GM19099 (cell line): Measurements from ENCODE around the gene FFAR1.

Source experiments
- POLR2A ChIP-seq: IDR thresholded peaks from 3 replicates; pipeline ENCODE4 v1.6.1; 2011; ENCODE audit warnings: low read depth; ENCODE audit not compliant: insufficient read length; ENCODE audit errors: extremely low read depth

The FFAR1 gene

DNA sequence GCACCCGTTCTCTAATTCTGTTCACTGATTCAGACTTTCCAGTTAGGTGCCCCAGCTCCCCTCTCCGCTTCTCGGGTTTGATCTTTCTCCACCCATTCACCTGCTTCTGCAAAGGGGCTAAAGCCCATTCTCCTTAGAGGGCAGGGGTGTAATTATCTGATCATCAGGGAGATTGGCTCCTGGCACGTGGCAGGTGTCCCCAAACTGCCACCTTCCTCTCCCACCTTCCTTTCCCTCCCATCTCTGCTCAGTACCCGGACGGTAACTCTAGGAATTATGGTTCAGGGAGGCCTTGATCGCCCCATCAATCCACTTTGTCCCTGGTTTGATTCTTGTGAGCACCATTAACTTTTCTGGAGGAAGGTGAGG, 212 bp downstream of the FFAR1 start:
- TF ChIP-seq POLR2A: no peak

DNA sequence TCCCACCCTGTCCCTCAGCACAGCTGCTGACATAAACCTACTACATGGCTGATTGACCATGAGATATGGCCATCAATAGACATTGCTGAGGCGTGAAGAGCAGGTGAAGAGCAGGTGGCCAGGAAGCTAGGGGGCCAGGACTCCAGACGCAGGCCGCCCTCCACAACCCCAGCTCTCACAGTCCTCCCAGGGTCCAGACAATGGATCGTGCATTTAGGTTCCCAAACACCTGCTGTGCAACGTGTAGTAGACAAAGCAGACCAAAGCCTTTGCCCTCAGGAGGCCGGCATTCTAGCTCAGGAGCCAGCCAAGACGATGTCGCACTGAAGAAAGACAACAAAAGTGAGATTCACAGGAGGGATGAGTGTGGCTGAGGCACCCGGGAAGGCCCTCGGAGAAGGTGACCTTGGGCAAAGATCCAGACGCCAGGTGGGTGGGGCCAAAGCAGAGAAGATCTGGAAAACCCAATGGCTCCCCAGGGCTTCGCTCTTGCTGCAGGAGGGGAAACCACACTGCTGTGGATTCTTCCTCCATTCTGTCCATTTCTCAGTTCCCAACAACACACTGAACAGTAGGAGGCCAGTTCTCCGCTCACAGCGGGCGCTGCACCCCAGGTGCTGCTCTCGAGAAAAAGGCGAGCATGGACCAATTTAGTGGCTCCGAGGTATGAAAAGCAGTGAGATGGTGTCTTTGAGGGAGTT, 1.4 kb downstream of the FFAR1 start:
- TF ChIP-seq POLR2A: peak; percentile 35

DNA sequence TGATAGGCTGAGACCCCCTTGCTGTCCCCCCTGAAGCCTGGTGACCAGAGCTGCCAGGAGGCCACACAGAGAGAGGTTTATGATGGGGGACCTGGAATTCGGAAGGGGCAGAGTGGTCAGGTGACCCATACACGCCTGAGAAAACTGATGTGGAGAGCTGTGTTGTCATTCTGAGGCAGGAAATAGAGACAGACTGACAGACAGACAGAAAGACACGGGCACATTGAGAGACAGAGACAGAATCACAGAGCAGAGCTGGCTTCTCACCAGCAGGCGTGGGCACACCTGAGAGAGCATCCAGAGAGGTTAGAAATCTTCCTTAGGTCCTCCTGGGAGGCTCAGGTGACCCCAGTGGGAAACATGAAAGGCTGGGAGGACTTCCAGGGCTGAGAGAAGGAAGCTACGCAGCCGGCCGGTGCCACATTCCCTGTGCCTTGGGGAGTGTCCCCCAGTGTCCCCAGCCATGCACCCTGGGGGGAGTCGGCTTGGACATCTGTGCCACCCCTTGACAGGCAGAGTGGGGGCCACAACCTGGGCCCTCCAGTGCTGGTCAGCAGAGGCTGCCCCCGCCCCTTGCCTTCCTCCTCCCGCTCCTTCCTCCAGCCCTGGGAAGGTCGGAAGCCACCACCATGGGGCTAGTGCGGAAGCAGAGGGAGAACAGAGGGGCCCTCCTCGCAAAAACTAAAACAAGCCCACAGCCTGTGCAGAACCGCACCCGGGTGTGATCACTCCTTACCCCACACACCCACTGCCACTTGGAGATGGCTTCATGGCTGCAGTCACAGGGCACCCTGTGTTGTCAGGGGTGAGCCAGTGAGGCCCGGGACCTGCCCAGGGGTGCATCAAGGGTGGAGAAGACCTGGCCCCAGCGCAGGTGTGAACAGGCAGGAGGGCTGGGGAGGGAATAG, 2.2 kb downstream of the FFAR1 start:
- TF ChIP-seq POLR2A: peak; percentile 43

DNA sequence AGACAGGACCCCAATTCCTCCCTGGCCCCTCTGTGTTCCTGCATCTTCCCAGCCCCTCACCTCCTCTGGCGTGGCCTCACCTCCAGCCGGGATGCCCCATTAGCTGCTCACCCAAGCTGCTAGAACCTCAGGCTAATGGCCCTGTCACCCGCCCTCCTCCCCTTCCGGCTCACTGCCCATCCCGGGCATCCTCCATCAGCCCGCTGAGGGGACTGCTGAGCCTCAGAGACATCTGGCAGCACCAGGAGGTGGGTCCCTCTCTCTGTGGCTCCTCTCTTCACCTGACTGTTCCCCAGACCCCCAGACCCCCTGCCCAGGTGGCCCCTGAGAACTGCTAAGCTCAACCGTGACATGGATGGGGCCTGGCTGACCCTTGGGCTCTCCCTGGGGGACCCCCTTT, 2.9 kb downstream of the FFAR1 start:
- no peak for TF ChIP-seq POLR2A

DNA sequence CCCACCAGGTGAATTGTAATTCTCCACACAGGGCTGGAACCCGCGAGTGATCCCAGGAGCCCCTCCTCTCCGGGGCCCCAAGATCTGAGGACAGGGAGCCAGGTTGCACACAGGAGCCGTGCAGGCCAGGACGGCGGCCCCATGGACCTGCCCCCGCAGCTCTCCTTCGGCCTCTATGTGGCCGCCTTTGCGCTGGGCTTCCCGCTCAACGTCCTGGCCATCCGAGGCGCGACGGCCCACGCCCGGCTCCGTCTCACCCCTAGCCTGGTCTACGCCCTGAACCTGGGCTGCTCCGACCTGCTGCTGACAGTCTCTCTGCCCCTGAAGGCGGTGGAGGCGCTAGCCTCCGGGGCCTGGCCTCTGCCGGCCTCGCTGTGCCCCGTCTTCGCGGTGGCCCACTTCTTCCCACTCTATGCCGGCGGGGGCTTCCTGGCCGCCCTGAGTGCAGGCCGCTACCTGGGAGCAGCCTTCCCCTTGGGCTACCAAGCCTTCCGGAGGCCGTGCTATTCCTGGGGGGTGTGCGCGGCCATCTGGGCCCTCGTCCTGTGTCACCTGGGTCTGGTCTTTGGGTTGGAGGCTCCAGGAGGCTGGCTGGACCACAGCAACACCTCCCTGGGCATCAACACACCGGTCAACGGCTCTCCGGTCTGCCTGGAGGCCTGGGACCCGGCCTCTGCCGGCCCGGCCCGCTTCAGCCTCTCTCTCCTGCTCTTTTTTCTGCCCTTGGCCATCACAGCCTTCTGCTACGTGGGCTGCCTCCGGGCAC, 3.9 kb downstream of the FFAR1 start:
- TF ChIP-seq POLR2A: no peak

DNA sequence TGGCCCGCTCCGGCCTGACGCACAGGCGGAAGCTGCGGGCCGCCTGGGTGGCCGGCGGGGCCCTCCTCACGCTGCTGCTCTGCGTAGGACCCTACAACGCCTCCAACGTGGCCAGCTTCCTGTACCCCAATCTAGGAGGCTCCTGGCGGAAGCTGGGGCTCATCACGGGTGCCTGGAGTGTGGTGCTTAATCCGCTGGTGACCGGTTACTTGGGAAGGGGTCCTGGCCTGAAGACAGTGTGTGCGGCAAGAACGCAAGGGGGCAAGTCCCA, 4.4 kb downstream of the FFAR1 start:
- TF ChIP-seq POLR2A: no peak

DNA sequence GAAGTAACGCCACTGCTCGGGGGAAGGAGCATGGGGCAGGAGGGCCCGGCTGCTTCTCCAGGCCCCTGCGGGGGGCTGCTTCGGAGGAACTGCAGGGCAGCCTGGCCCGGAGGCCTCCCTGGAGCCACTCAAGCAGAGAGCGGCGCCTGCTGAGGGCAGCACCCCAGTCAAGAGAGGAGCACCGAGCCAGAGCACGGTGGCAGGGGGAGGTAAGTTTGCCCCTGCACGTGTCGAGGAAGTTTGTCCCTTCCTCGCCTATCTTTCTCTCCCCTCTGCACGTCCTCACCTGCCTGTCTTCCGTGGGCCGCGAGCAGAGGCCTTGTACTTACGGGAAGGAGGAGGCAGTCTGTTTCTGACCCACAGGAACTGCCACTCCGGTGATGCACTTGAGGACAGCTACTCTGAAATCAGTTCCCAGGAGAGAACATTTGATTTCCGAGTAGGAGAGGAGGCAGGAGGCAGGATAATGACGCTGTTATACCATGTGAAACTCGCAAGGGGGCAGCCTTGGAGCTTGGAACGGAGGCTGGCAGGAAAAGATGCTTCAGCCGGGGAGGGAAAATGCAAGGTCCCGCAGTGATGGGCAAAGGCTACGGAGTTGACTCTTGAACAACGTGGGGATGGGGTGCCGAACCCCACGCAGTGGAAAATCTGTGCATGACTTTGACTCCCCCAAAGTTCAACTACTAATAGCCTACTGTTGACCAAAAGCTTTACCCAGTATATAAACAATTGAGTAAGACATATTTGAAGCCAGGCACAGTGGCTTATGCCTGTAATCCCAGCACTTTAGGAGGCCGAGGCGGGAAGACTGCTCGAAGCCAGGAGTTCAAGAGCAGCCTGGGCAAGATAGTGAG, 5.0 kb downstream of the FFAR1 start:
- TF ChIP-seq POLR2A: no peak

DNA sequence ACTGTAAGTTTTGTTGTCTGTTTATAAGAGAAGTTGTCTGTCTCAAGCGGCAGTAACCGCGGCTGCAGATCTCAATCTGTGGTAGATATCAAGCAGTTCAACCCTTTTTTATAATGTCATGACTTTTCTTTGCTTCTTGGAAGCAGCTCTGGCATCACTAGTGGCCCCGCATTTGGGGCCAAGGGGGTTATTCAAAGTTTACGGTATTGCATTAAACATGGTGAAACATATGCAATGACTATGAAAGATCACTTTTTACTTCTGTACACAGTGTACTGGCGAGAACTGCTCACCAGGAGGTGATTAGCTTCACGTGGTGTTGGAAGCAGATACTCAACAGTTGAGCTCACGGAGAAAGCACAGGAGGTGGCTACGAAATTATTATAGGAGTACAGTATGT, 5.9 kb downstream of the FFAR1 start:
- TF ChIP-seq POLR2A: no peak

DNA sequence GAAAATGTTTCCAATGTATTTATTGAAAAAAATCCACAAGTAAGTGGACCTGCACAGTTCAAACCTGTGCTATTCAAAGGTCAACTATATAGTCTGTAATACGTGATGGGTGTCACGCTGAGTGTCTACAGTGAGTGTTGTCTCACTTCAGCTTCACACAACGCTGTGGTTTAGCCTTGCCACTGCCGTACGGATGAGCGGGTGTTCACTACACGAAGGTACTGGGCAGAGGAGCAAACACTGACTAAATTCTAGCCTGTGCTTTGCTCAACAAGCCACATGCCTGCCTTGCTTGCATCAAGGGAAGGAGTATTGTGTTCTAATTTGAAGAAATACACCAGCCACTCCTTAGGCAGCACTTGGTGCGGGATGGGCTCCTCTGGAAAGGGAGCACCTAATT, 7.2 kb downstream of the FFAR1 start:
- no peak for TF ChIP-seq POLR2A

DNA sequence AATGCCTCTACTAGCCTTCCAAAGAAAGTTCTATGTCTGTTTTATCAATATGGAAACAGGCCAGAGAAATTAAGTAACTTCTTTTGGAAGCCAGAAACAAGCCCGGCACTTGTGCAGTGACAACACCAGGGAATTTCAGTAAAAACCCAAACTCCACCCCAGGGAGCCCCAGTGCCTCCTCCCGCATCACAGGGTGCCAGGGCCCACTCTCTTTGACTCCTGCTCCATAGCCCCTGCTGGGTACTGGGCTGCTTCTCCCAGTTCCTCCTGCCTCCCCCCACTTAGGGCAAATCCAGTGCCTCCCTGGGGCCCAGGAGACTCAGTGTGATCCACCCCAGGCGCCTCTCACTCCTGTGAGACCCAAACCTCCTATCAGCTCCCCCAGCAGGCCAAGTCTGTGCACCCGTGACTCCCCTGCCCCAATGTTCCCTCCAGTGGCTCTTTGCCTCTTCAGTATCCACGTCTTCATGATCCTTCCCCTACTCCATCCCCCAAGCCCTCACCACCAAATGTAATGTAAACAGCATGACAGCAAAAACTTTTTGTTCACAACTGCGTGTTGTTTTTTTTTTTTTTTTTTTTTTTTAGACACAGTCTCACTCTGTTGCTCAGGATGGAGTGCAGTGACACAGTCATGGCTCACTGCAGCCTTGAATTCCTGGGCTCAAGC, 8.2 kb downstream of the FFAR1 start:
- TF ChIP-seq POLR2A: no peak

DNA sequence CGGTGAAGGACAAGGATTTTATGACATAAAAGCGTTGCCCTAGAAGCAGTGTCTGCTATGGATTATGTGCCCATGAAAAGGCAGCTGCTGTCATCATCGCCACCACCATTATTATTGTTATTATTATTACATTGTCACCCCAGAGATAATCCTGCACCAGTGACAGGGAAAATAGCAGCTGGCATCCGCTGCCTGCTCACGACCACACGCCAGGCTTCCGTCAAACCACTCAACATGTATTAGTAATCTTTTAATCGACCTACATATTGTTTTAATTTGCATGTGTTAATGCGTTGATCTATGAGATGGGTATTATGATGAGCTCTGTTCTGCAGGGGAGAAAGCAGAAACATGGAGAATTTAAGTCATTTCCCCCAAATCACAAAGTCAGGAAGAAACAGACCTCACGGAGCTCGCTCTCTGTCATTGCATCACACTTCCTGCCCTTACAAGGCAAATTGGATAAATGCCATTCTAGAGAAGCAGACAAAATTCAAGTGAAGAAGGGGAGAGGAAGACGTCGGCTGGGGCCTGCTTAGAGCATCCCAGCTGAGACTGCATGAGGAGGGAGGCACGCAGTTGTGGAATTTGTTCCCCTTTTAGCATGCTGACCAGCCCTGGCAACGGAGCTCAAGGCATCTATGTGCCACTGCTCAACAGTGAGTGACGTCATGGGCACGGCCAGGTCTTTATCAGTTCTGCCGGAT, 10.3 kb downstream of the FFAR1 start, which contains the start of gene FFAR3:
FFAR3 (plus strand) TSS at position 594 of the 707 bp plus-strand sequence. CDS start 431 bp downstream, outside the sequence.
- TF ChIP-seq POLR2A: no peak

DNA sequence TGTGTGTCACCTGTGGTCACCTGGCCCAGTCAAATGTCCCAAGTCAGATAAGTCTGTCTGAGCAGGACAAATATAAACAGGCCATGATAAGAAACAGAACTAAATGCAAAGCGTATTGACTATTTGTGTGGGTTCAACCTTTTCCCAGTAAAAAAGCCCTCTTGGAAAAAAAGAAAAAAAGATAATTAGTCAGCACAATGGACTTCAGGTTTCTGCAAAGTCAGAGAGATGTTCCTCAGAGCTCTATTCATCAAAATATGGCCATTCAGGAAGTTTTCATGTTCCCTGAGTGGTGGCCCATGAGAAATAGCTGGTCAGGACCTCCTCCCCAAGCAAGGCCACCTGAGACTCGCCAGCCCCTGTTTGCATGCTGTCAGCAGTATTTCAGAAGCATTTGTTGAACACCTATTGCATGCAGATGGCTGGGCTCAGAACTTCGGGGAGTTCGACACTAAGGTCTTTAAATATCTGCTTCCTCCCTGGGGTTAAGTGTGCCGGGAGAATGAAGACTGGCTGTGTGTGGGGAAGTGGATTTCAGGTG, 13.2 kb downstream of the FFAR1 start:
- TF ChIP-seq POLR2A: no peak

DNA sequence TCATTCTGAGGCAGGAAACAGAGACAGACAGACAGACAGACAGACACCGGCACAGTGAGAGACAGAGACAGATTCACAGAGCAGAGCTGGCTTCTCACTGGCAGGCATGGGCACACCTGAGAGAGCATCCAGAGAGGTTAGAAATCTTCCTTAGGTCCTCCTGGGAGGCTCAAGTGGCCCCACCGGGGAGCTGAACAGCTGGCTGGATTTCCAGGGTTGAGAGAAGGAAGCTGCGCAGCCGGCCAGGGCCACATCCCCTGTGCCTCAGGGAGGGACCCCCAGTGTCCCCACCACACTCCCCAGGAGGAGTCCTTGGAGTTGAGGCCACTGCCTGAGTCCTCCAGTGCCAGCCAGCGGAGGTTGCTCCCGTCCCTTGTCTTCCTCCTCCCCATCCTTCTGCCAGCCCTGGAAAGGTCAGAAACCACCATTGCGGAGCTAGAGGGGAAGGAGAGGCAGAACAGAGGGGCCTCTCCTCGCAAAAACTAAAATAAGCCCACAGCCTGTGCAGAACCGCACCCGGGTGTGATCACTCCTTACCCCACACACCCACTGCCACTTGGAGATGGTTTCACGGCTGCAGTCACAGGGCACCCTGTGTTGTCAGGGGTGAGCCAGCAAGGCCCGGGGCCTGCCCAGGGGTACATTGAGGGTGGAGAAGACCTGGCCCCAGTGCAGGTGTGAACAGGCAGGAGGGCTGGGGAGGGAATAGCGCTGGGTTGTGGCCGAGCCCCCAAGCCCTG, 14.7 kb downstream of the FFAR1 start:
- no peak for TF ChIP-seq POLR2A

DNA sequence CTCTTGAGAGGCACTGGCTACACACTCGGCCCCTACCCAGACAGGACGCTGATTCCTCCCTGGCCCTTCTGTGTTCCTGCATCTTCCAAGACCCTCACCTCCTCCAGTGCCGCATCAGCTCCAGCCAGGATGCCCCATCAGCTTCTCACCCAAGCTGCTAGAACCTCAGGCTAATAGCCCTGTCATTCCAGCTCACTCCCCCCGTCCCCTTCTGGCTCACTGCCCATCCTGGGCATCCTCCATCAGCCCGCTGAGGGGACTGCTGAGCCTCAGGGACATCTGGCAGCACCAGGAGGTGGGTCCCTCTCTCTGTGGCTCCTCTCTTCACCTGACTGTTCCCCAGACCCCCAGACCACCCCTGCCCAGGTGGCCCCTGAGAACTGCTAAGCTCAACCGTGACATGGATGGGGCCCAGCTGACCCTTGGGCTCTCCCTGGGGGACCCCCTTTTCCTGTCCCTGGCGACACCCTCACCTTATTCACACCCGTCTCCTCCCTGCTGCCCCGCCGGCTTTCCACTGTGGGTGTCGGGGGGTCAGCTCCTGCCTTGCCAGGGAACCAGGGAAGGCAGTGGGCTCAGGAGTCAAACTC, 15.4 kb downstream of the FFAR1 start:
- TF ChIP-seq POLR2A: no peak
